PC-9 (cell line): ENCODE results near the gene DDX10.

Source experiments
- EZH2 ChIP-seq: fragments of 200-600 bp; sonication (generic); IDR thresholded peaks from 2 replicates; pipeline ENCODE4 v1.8.0; 2017; ENCODE audit warnings: antibody characterized with exemption, low read depth
- TF ChIP-seq, protein P1 (sequence below): fragments of 200-600 bp; sonication (generic); conservative IDR thresholded peaks from 2 replicates; pipeline ENCODE4 v1.6.1; 2017; ENCODE audit warnings: mixed run types, antibody characterized with exemption, mild to moderate bottlenecking, moderate library complexity

DNA sequence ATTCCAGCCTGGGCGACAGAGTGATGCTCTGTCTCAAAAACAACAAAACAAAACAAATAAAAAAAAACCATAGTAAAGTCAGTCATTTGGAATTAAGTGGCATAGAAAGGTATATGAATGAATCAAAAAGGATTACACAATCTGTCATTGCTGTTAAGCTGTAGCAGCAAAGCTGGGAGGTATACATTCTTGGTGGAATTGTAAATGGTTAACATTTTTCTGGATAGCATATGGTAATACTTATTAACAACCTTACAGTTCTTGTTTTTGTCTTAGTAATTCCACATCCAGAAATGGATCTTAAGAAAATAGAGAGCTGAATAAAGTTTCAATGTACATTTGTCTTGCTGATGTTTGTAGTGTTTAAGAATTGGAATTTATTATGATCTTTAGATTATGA lies 30.0 kb downstream of the DDX10 start:
- no peak for TF ChIP-seq EZH2
- TF ChIP-seq, protein P1, sequence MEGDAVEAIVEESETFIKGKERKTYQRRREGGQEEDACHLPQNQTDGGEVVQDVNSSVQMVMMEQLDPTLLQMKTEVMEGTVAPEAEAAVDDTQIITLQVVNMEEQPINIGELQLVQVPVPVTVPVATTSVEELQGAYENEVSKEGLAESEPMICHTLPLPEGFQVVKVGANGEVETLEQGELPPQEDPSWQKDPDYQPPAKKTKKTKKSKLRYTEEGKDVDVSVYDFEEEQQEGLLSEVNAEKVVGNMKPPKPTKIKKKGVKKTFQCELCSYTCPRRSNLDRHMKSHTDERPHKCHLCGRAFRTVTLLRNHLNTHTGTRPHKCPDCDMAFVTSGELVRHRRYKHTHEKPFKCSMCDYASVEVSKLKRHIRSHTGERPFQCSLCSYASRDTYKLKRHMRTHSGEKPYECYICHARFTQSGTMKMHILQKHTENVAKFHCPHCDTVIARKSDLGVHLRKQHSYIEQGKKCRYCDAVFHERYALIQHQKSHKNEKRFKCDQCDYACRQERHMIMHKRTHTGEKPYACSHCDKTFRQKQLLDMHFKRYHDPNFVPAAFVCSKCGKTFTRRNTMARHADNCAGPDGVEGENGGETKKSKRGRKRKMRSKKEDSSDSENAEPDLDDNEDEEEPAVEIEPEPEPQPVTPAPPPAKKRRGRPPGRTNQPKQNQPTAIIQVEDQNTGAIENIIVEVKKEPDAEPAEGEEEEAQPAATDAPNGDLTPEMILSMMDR = no peak
